Sciatic nerve (tissue), 2 donors: ENCODE data around the gene CERCAM. TPM values are rescaled to one million over a fixed set of nuclear protein-coding genes. Genes with fewer than 3 reads are reported as not detected.
"Not testable (repeated sequence)": the region's sequence is repeated elsewhere in the genome, so short reads cannot be mapped to it uniquely, and the experiment has no call there.

Experiments used
- ATAC-seq: fragments of 200-7000 bp; cut with Tn5 transposase; one replicate; pipeline ENCODE4 v1.9.1; 2020; ENCODE audit warnings: mild to moderate bottlenecking, moderate library complexity
- DNase-seq: peaks from one replicate; pipeline ENCODE4 v3.0.0-alpha.2; 2020; ENCODE audit warnings: low spot score
- intact Hi-C: fragments of 100-400 bp; cut with DNase I; formaldehyde crosslinking; loops from one replicate; pipeline ENCODE4 v1.14.2; 2022
- total RNA-seq: library from RNA; stranded (reverse); fragmentation: NEBNext Ultra II Directional; extraction: Animal tissue kit (Norgen Biotek cat#: 25700); gene quantifications from one replicate; pipeline ENCODE4 v1.2.1, GENCODE V29; 2021
- donor health status: DM: no; HTN: no; CAD: no.
- donor health status: DM: no; HTN: no; CAD: no.

The CERCAM gene
- total RNA-seq, 1 donor from 2014 or later: 41.7 TPM

- ATAC-seq (no peak), DNase-seq (no peak)
- intact Hi-C loops: no loop called here
Observed at GRCh38 chr9:128414461-128414860, 6.2 kb upstream of the CERCAM start.

GRCh38 chr9:128415281-128415680 lies 5.4 kb upstream of the CERCAM start:
- no peak for ATAC-seq
- intact Hi-C loops: no loop called here

DNA sequence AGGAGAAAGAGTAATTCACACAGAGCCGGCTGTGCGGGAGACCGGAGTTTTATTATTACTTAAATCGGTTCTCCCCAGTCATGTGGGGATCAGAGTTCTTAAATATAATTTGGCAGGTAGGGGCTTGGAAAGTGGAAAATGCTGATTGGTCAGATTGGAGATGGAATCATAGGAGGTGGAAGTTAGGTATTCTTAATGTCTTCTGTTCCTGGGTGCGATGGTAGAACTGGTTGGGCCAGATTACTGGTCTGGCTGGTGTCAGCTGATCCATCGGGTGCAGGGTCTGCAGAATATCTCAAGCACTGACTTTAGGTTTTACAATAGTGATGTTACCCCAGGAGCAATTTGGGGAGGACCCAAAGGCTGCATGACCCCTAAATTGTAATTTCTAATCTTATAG lies 4.6 kb upstream of the CERCAM start:
- ATAC-seq (no peak), DNase-seq (no peak)
- intact Hi-C loops: no loop called here

More at GRCh38 chr9:128415281-128415680, 5.4 kb upstream of the CERCAM start:
- no peak for DNase-seq

- ATAC-seq (no peak), DNase-seq (no peak)
- intact Hi-C loops: no loop called here
Observed at GRCh38 chr9:128416432-128417019, 4.1 kb upstream of the CERCAM start.

DNA sequence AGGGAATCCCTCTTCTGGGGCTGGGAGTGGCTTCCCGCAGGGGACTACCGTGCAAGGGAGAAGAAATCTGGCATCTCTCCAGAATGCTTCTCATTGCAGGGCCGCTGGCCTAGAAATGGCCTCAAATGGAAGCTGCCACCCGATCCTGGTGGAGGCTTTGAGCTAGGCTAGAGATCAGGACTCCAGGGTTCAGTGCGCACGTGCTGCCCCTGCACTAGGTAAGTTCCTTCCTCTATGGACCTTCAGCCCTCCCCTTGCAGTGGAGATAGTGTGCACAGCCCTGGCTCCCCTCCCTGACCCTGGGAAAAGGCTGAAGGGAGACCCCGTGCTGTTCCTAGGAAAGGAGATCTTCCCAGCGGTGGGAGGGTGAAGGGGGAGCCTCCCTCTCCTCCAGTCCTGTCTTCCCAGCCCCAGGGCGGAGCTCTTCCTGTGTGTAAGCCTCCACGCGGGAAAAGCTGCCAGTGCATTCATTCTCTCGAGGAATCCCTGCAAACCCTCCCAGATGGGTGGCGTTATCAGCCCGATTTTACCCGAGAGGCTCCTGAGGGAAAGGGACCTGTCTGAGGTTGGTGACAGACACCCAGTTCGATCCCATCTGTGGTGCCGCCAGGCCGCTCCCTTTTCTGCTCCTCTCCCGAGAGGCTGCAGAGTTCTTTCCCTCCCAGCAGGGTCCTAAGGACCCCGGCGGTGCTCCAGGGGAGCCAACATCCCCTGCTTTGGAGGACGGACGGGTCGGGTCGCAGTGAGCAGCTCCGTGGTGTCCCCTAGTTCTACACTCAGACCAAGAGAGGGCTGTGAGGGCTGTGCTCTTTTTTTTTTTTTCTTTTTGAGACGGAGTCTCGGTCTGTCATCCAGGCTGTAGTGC lies 1.4 kb upstream of the CERCAM start:
- intact Hi-C loops: no loop called here
- ATAC-seq: no peak
- no peak for DNase-seq

GRCh38 chr9:128420060-128420650 lies 502 bp upstream of the CERCAM start:
- ATAC-seq: peak; percentile 83
- DNase-seq: peak; percentile 88
- intact Hi-C loops: no loop called here

DNA sequence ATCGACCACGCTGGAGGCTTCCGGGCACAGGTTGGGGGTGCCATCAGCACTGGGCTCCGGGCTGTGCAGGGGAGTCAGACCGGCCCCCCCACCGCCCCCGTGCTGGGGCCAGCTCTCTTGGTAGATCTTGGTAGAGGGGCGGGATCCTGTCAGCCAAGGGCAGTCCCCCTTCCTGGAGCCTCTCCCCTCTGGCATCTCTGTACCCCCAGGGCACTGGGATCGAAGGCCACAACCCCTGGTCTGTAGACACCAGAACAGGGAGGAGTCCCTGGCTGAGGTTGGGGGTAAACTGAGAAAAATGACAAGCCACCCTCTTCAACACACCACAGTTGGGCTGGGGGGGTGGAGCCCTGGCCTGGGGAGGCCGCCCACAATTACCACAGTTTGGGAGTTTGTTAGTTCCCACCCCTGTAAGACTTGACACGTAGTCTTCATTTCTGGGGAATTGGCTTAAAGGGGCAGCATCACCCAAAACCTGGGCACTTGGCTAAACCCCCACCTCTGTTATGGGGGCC lies 882 bp downstream of the CERCAM start:
- peak; percentile 68 for ATAC-seq
- peak; percentile 65 for DNase-seq
- intact Hi-C loops: no loop called here

DNA sequence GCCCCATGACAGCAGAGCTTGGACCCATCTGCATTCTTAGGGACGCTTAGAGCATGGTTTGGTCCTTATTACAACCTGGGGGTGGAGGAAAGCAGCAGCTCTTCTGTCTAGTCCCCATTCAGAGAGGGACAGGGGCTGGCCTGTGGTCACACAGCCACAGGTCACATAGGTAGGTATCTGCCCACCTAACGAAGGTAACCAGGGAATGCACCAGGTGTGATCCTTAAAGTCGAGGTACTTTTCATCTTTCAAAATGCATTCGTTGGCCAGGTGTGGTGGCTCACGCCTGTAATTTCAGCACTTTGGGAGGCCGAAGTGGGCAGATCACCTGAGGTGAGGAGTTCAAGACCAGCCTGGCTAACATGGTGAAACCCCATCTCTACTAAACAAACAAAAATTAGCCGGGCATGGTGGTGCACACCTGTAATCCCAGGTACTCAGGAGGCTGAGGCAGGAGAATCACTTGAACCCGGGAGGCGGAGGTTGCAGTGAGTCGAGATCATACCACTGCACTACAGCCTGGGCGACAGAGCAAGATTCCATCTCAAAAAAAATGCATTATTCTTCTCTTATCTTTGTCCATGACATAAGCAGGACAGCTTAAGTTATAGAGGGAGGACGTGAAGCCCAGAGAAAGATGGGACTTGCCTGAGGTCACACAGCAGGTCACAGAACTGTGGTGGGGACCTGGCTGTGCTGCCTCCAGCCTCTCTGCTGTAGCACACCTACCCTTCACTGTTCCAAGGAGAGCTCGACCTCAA lies 1.5 kb downstream of the CERCAM start:
- DNase-seq, intact Hi-C loops, ATAC-seq: not testable (repeated sequence)

- intact Hi-C loops: no loop called here
Observed at GRCh38 chr9:128422783-128423150, 2.1 kb downstream of the CERCAM start.

GRCh38 chr9:128423356-128423755 lies 2.7 kb downstream of the CERCAM start:
- intact Hi-C loops, DNase-seq, ATAC-seq: not testable (repeated sequence)

More at GRCh38 chr9:128422783-128423150, 2.1 kb downstream of the CERCAM start:
- no peak for ATAC-seq
- DNase-seq: no peak

DNA sequence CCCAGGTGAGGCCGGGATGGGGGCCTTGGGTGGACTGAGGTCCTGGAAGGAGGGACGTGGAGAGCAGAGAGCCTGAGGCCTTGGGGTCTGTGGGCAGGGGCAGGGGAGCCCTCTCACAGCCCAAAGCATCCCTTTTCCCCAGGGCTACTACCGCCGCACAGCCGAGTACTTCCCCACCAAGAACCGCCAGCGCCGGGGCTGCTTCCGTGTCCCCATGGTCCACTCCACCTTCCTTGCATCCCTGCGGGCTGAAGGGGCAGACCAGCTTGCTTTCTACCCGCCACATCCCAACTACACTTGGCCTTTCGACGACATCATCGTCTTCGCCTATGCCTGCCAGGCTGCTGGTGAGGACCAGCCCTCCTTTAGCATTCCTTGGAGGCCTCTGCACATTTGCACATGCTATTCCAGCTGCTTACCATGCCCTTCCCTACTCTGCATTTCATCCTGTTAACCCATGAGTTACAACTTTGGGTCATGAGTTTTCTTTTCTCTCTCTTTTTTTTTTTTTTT lies 3.7 kb downstream of the CERCAM start:
- DNase-seq (no peak), ATAC-seq (no peak)
- intact Hi-C loops: no loop called here

DNA sequence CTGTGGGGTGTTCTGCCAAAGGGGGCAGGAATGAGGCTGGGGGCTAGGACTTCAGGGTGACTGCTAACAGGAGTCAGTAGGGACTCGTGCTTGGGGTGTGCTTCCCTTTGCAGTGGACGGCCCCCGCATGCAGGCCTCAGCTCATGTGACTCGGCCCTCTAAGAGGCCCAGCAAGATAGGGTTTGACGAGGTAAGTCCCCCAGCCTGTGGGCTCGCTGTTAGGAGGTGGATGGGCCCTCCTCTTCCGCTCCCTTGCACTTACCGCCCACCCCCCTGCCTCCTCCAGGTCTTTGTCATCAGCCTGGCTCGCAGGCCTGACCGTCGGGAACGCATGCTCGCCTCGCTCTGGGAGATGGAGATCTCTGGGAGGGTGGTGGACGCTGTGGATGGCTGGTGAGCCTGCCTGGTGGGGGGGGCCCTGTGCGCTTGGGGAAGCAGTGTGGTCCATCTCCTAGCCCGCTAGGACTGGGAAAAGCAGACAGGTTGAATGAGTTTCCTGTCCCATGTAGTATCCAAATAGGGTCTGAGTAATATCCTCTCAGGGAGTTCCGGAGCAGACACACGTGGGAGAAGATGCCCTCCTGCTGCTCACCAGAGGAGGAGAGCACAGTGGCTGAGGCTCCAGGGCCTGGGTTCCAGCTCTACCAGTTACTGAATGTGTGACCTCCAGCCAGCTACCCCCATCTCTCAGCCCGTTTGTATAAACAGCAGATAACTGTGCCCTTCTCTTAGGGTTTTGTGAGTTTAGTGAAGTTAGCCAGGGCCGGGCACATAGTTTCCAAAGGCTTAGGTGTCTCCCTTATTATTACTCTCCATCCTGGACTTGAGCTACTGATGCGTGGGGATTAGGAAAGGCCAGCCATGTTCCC lies 8.2 kb downstream of the CERCAM start:
- DNase-seq (no peak), ATAC-seq (no peak)
- intact Hi-C loops: no loop called here

DNA sequence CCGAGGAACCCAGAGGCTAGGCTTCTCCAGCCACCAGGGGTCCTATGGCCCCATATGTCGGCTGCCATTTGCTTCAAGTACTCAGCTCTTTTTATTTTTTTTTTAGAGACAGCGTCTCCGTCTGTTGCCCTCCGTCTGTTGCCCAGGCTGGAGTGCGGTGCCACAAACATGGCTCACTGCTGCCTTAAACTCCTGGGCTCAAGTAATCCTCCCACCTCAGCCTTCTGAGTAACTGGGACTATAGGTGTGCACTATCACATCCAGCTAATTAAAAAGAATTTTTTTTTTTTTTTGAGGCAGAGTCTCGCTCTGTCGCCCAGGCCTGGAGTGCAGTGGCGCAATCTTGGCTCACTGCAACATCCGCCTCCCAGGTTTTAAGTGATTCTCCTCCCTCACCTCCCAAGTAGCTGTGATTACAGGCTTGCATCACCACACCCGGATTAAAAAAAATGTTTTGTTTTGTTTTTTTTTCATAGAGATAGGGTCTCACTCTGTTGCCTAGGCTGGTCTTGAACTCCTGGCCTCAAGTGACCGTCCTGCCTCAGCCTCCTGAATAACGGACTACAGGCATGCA lies 8.9 kb downstream of the CERCAM start:
- ATAC-seq (no peak), DNase-seq (no peak)
- intact Hi-C loops: no loop called here

GRCh38 chr9:128431207-128431606 lies 10.6 kb downstream of the CERCAM start:
- ATAC-seq (no peak), DNase-seq (no peak)
- intact Hi-C loops: no loop called here

GRCh38 chr9:128434340-128434739 lies 13.7 kb downstream of the CERCAM start:
- no peak for ATAC-seq
- intact Hi-C loops: no loop called here
- DNase-seq: no peak

DNA sequence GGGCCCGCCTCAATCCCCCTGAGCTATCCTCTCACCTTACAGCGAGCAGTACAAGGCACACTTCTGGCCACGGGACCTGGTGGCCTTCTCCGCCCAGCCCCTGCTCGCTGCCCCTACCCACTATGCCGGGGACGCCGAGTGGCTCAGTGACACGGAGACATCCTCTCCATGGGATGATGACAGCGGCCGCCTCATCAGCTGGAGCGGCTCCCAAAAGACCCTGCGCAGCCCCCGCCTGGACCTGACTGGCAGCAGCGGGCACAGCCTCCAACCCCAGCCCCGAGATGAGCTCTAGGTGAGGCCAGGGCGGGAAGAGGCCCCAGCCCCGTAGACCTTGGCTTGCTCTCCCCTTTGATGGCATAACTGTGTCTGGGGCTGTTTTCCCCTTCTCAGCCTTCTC lies 15.0 kb downstream of the CERCAM start:
- DNase-seq (no peak), ATAC-seq (no peak)
- intact Hi-C loops: no loop called here

DNA sequence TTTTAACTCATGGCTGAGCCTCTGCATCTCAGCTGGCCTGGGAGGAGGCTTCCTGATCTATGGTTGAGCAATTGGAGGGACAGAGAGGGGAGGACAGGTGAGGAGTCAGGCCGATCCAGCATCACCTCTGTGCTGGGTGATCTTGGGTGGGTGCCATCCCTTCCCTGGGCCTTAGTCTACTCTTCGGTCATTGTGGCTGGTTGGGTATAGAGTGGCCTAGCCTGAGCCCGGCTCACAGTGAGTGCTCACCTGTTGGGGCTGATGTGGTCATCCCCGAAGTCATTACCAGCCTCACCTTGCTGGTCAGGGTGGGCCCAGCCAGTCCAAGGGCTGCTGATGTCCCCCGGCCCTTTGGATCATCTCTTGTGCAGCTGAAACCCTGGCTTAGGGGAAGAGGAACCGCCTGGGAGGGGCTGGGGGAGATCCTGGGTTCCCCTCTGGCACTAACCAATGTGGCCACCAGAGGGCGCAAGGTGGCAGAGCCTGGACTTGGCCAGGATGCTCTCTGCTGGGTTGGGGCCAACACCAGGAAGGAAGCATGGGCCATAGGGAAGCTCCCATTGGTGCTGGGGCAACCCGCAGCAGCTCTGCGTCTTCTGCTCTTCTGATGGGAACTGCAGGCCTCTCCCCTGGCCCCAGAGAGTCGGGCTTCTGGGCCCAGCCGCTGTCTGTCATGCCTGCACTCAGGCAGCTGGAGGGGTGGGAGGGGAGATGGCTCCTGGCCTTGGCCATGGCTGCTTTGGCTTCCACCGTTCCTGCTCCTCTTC lies 17.9 kb downstream of the CERCAM start:
- intact Hi-C loops: no loop called here
- ATAC-seq (peak; percentile 95), DNase-seq (peak; percentile 95)
